ENCODE measurements around the gene MOB4. TPM values are rescaled to one million over a fixed set of nuclear protein-coding genes. Genes with fewer than 3 reads are reported as not detected.

MOB4 gene
- total RNA-seq, 1 experiment from 2014 or later: 20.5 TPM

GRCh38 chr2:197495433-197496134 is 20.3 kb upstream of the MOB4 start:
- peaks cover 11% of the 10 kb centered on the region for H3K4me1 Mint-ChIP-seq (ENCODE audit: insufficient read depth, unreplicated experiment)
- intact Hi-C loops (cut with micrococcal nuclease): loop anchor here (5.0 kb wide), 1 partner anchor 43 kb away; the partner anchor contains the start of gene COQ10B
- H3K4me3 Mint-ChIP-seq (ENCODE audit: unreplicated experiment): peak overlapping the region; percentile 89
- H3K36me3 Mint-ChIP-seq (ENCODE audit: insufficient read depth, unreplicated experiment): peaks cover 91% of the 10 kb centered on the region
- no peak overlapping the region for H3K27ac Mint-ChIP-seq (ENCODE audit: low read depth, unreplicated experiment)
- ChIA-PET CTCF (interaction anchor here (0.5 to 1.4 kb wide), 3 partner anchors 18 to 205 kb away, joined by 3 to 4 read pairs (median 3); no protein-coding TSS in a partner anchor), POLR2A (interaction anchor here (0.6 to 8.0 kb wide), 9 partner anchors 13 to 104 kb away, joined by 3 to 135 read pairs (median 4); partner anchors contain the start of genes COQ10B, MOB4 and SF3B1)
- TF ChIP-seq CTCF (IDR thresholded peaks at IDR 0.05; ENCODE audit: unreplicated experiment): no peak
- no TSS peak for BruUV-seq (replicated peaks)
- no peaks in the 10 kb centered on the region for H3K27me3 Mint-ChIP-seq (ENCODE audit: insufficient read depth, unreplicated experiment)
- DNase-seq (ENCODE audit: unreplicated experiment): no peak
- no peaks in the 10 kb centered on the region for H3K9me3 Mint-ChIP-seq (ENCODE audit: unreplicated experiment)

- peaks cover 87% of the 10 kb centered on the region for H3K36me3 Mint-ChIP-seq (ENCODE audit: insufficient read depth, unreplicated experiment)
- peak overlapping the region; percentile 89 for H3K4me3 Mint-ChIP-seq (ENCODE audit: unreplicated experiment)
Observed at GRCh38 chr2:197496695-197497094, 19.2 kb upstream of the MOB4 start.

GRCh38 chr2:197497326-197497725 is 18.5 kb upstream of the MOB4 start:
- no peak for DNase-seq (ENCODE audit: unreplicated experiment)
- H3K4me3 Mint-ChIP-seq (ENCODE audit: unreplicated experiment): peak overlapping the region; percentile 89
- TF ChIP-seq CTCF (IDR thresholded peaks at IDR 0.05; ENCODE audit: unreplicated experiment): no peak
- ChIA-PET CTCF (interaction anchor here (1.2 to 1.4 kb wide), 2 partner anchors 18 to 19 kb away, joined by 3 to 4 read pairs; no protein-coding TSS in a partner anchor), POLR2A (interaction anchor here (0.6 to 10.4 kb wide), 13 partner anchors 7 to 209 kb away, joined by 3 to 366 read pairs (median 27); partner anchors contain the start of genes COQ10B, MARS2, MOB4 and SF3B1)
- intact Hi-C loops (cut with micrococcal nuclease): loop anchor here (5.0 kb wide), 1 partner anchor 45 kb away; the partner anchor contains the start of gene COQ10B
- no peaks in the 10 kb centered on the region for H3K27me3 Mint-ChIP-seq (ENCODE audit: insufficient read depth, unreplicated experiment)
- no peaks in the 10 kb centered on the region for H3K9me3 Mint-ChIP-seq (ENCODE audit: unreplicated experiment)
- BruUV-seq (replicated peaks): no TSS peak
- H3K27ac Mint-ChIP-seq (ENCODE audit: low read depth, unreplicated experiment): peak overlapping the region; percentile 49
- H3K36me3 Mint-ChIP-seq (ENCODE audit: insufficient read depth, unreplicated experiment): peaks cover 87% of the 10 kb centered on the region
- H3K4me1 Mint-ChIP-seq (ENCODE audit: insufficient read depth, unreplicated experiment): peaks cover 14% of the 10 kb centered on the region

More at GRCh38 chr2:197496695-197497094, 19.2 kb upstream of the MOB4 start:
- no peaks in the 10 kb centered on the region for H3K9me3 Mint-ChIP-seq (ENCODE audit: unreplicated experiment)
- no peak for DNase-seq (ENCODE audit: unreplicated experiment)
- peak overlapping the region; percentile 49 for H3K27ac Mint-ChIP-seq (ENCODE audit: low read depth, unreplicated experiment)
- ChIA-PET POLR2A (interaction anchor here (0.6 to 8.0 kb wide), 9 partner anchors 12 to 103 kb away, joined by 3 to 135 read pairs (median 6); partner anchors contain the start of genes COQ10B, MOB4 and SF3B1), CTCF (interaction anchor here (0.6 to 1.4 kb wide), 3 partner anchors 18 to 895 kb away, joined by 3 to 4 read pairs (median 3); no protein-coding TSS in a partner anchor)
- TF ChIP-seq CTCF (IDR thresholded peaks at IDR 0.05; ENCODE audit: unreplicated experiment): no peak
- H3K27me3 Mint-ChIP-seq (ENCODE audit: insufficient read depth, unreplicated experiment): no peaks in the 10 kb centered on the region
- intact Hi-C loops (cut with micrococcal nuclease): loop anchor here (5.0 kb wide), 1 partner anchor 44 kb away; the partner anchor contains the start of gene COQ10B
- H3K4me1 Mint-ChIP-seq (ENCODE audit: insufficient read depth, unreplicated experiment): peaks cover 11% of the 10 kb centered on the region
- no TSS peak for BruUV-seq (replicated peaks)

Measured in MCF 10A (cell line).